IMR-90 (cell line): Measurements from ENCODE around the gene MAN1C1.

Experiments used
- BHLHE40 ChIP-seq: fragments of 150-350 bp; IDR thresholded peaks from 2 replicates; pipeline ENCODE4 v1.6.1; 2016; ENCODE audit warnings: mild to moderate bottlenecking, low read depth, low read length
- CTCF ChIP-seq: conservative IDR thresholded peaks from 2 replicates; pipeline ENCODE4 v1.5.1; 2012; ENCODE audit warnings: mild to moderate bottlenecking, low read depth, low read length, improper control_type of control experiment
- MAFK ChIP-seq: IDR thresholded peaks from 2 replicates; pipeline ENCODE4 v1.6.1; 2012; ENCODE audit warnings: low read depth, low read length, improper control_type of control experiment
- MAZ ChIP-seq: IDR thresholded peaks from 2 replicates; pipeline ENCODE4 v1.6.1; 2012; ENCODE audit warnings: low read depth, mild to moderate bottlenecking, low read length, improper control_type of control experiment, moderate library complexity, borderline replicate concordance
- POLR2A ChIP-seq: IDR thresholded peaks from 2 replicates; pipeline ENCODE4 v1.6.1; 2012; ENCODE audit warnings: mild to moderate bottlenecking, low read depth, low read length
- RFX5 ChIP-seq: IDR thresholded peaks from 2 replicates; pipeline ENCODE4 v1.8.0; 2012; ENCODE audit warnings: low read depth, mild to moderate bottlenecking, low read length, moderate library complexity
- SMC3 ChIP-seq: fragments of 150-350 bp; IDR thresholded peaks from 2 replicates; pipeline ENCODE4 v1.6.1; 2016; ENCODE audit warnings: low read depth, mild to moderate bottlenecking, antibody characterized with exemption, low read length, moderate library complexity

- TF ChIP-seq MAFK (no peak), CTCF (no peak), POLR2A (no peak), BHLHE40 (no peak), SMC3 (no peak), MAZ (no peak), RFX5 (no peak)
These were observed 143.6 kb downstream of the MAN1C1 start for GRCh38 chr1:25760122-25760719.
